GM12875 (cell line): ENCODE results near the gene ADAMTS12.

Experiments used
- H3K4me3 ChIP-seq: one replicate; pipeline ENCODE4 v1.5.1; 2011; ENCODE audit warnings: low read depth, low read length, control low read depth
- TF ChIP-seq, protein P1 (sequence below): IDR thresholded peaks from 2 replicates; pipeline ENCODE4 v1.5.1; 2011; ENCODE audit warnings: low read depth, mild to moderate bottlenecking, control low read depth, inconsistent platforms, low read length, moderate library complexity, borderline replicate concordance; ENCODE audit not compliant: insufficient read depth

Gene ADAMTS12

GRCh38 chr5:33726422-33727165, 165.2 kb downstream of the ADAMTS12 start:
- TF ChIP-seq, protein P1, sequence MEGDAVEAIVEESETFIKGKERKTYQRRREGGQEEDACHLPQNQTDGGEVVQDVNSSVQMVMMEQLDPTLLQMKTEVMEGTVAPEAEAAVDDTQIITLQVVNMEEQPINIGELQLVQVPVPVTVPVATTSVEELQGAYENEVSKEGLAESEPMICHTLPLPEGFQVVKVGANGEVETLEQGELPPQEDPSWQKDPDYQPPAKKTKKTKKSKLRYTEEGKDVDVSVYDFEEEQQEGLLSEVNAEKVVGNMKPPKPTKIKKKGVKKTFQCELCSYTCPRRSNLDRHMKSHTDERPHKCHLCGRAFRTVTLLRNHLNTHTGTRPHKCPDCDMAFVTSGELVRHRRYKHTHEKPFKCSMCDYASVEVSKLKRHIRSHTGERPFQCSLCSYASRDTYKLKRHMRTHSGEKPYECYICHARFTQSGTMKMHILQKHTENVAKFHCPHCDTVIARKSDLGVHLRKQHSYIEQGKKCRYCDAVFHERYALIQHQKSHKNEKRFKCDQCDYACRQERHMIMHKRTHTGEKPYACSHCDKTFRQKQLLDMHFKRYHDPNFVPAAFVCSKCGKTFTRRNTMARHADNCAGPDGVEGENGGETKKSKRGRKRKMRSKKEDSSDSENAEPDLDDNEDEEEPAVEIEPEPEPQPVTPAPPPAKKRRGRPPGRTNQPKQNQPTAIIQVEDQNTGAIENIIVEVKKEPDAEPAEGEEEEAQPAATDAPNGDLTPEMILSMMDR: no peak
- H3K4me3 ChIP-seq: no peak overlapping the region

DNA sequence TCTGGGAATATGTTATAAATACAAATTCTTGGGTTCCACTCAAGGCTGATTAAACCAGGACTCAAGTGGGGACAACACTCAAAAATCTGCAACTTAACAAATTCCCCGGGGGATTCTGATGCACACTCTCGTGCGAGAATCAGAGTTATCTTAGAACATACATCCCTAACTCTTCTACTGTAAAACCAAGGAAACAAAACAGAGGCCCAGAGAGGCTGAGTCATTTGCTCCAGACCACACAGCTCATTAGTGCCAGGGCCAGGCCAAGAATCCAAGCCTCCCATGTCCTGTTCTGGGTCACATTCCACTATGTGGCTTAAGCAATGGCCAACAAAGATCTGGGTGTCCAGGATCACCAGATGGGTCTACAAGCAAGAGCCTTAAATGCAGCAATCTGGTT, 166.0 kb downstream of the ADAMTS12 start:
- TF ChIP-seq, protein P1: no peak

DNA sequence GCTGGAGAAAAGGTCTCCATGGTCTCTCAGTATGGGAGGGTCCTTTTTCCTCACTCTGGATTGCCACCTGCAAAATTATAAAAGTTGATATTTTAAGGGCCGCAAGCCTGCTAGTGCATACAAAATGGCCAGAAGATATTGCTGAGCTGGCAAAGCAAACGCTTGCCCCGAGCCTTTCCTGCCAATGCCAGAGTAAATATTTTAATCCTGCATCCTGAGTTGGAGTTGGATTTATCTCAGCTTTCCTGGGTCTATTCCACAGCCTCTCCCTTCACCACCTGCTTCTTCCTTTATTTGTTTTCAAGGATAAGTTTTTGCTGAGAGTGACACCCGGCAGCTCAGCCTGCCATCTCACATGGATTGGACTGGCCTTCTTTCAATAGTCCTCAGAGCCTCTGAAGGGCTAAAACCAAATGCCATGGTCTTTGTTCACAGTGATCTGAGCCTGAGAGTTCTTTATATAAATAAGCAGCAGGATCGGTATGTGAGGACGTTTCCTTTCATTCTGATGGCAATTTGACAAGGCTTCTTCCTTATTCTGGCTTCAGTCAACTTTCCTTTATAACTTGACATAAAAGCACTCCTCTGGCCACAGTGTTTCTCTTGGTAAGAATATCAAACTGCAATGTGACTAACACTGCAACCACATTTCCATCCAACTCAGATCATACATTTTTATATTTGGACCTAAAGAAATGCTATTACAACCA, 170.1 kb downstream of the ADAMTS12 start:
- TF ChIP-seq, protein P1: no peak
- no peak overlapping the region for H3K4me3 ChIP-seq

More for the DNA sequence above, 166.0 kb downstream of the ADAMTS12 start:
- no peak overlapping the region for H3K4me3 ChIP-seq

DNA sequence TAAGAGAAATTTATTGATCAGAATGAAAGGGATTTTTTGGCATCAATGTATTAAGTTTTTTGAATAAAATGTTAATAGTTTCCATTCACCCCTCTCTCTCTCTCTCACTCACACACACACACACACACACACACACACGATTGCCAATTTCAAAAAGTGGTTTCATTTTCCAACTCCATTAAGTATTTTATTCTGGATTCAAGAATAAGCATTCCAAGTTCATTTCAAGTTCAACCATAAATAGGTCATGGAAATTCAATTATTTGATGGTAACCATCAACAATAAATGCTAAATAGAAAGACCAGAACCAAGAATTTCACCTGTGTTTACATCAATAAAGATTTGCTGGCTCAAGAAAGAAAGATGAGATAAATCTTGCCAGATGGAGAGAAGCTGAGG, 171.6 kb downstream of the ADAMTS12 start:
- TF ChIP-seq, protein P1: no peak
- no peak overlapping the region for H3K4me3 ChIP-seq

DNA sequence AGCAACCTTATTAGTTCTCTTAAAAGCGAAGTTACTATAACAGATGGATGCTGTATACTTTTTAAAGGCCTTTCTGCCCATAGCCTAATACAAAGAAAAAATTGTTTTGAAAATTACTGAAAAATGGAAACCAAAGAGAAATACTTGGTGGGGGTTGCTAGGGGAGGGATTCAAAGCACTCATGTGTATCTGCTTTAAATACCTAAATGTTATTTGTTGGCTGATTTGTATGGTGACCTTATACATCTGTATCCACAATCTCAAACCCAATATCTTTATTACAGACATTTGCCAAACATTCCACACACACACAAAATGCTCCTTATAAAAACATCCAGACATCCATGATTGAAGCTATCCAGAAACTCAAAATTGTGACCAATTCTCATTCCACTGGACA, 172.0 kb downstream of the ADAMTS12 start:
- TF ChIP-seq, protein P1: no peak
- no peak overlapping the region for H3K4me3 ChIP-seq

- H3K4me3 ChIP-seq: no peak overlapping the region
- TF ChIP-seq, protein P1: no peak
These were observed 176.1 kb downstream of the ADAMTS12 start for GRCh38 chr5:33715661-33716060.

DNA sequence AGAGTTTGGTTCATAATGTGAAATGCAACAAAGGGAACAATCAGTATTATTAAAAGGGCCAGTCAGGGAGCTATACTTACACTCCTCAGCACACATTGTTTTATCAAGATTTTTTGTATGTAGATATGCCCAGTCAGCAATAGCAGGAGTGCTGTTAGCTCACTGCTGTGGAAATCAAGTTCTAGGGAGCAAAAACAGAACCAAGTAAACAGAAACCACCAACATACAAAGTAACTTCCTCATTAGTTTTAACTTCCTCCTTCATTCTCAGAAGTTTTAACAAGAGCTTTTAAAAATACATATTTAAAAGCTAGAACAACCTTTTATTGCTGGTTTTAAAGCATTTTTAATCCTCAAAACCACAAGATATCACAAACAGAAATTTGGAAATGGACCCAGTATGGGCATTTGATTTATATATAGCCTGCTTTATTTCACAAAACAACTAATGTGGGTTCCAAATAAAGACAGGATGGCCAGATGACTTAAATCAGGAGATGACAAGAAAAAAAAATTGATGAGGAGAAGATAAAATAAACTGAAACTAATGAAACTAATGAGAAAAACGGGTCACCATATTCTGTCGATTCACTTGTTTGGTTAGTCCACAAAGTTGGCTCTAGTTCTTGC, 178.5 kb downstream of the ADAMTS12 start:
- no peak overlapping the region for H3K4me3 ChIP-seq
- TF ChIP-seq, protein P1: no peak
